Pancreas (tissue), 10 donors: ENCODE data around the gene TTC31. TPM values are rescaled to one million over a fixed set of nuclear protein-coding genes. Genes with fewer than 3 reads are reported as not detected.
"Not testable (repeated sequence)": the region's sequence is repeated elsewhere in the genome, so short reads cannot be mapped to it uniquely, and the experiment has no call there.

Experiments
- ATAC-seq, 4 donors: fragments of 200-7000 bp; cut with Tn5 transposase; one replicate each; pipeline versions ENCODE4 v1.8.0 to v1.9.1; 2020; ENCODE audit warnings: mild to moderate bottlenecking in 4 of 4, moderate library complexity in 4 of 4
- DNase-seq, 6 donors: peaks; one replicate each; pipeline ENCODE4 v3.0.0-alpha.2; 2020
- FAIRE-seq: peaks from 2 replicates; lab custom pipeline; 2012; peaks lifted over from hg19 to GRCh38; lab: Jason Lieb, UNC
- H3K27ac ChIP-seq, 4 donors: fragments of 200-600 bp; sonication (generic); 1 replicate in 3 of 4; 2 replicates in 1 of 4; pipeline versions ENCODE4 v1.5.0 to v1.8.0; 2020
- H3K27me3 ChIP-seq, 4 donors: fragments of 200-600 bp; one replicate each; pipeline ENCODE4 v1.8.0; 2021
- H3K36me3 ChIP-seq, 3 donors: fragments of 200-600 bp; sonication (generic) in 1 of 3; one replicate each; pipeline versions ENCODE4 v1.5.0 to v1.8.0; 2020 to 2021
- H3K4me1 ChIP-seq, 3 donors: fragments of 200-600 bp; one replicate each; pipeline ENCODE4 v1.8.0; 2021
- H3K4me3 ChIP-seq, 4 donors: fragments of 200-600 bp; sonication (generic) in 2 of 4; one replicate each; pipeline versions ENCODE4 v1.5.0 to v1.8.0; 2020 to 2021
- H3K9me3 ChIP-seq, 4 donors: fragments of 200-600 bp; one replicate each; pipeline ENCODE4 v1.8.0; 2021
- WGBS, 2 donors: extraction: QIAGEN DNeasy Blood & Tissue Kit; methylation state at CpG; one replicate each; pipeline ENCODE4 v1.1.7; 2013; 5-methylcytosine and 5-hydroxymethylcytosine counted together
- intact Hi-C, 3 donors: fragments of 100-400 bp; cut with DNase I; formaldehyde crosslinking; loops; one replicate each; pipeline versions ENCODE4 v1.11.1 to v1.14.2; 2022
- polyA plus RNA-seq, 2 donors: library from polyadenylated mRNA; stranded (reverse); fragments of 200-250 nt; gene quantifications; one replicate each; pipeline ENCODE4 v1.2.3, GENCODE V29; 2013
- total RNA-seq, 6 donors: library from RNA; stranded (reverse); fragmentation: NEBNext Ultra II Directional in 4 of 6; extraction: Animal tissue kit (Norgen Biotek cat#: 25700) in 4 of 6; gene quantifications; one replicate each; pipeline versions ENCODE4 v1.2.1 to v1.2.4, GENCODE V29; 2021 to 2023
- TF ChIP-seq, protein P1 (sequence below), 4 donors: fragments of 200-600 bp; sonication (generic) in 3 of 4; IDR thresholded peaks; one replicate each; pipeline versions ENCODE4 v1.5.0 to v1.8.0; 2021; ENCODE audit warnings: antibody characterized with exemption in 4 of 4
- donor health status: healthy with polysubstance abuse.
- donor health status: DM: no; HTN: no; CAD: no; lungs with moderate emphysema.
- donor health status: DM: no; HTN: no; CAD: no.
- donor health status: control.
- donor health status: control.
- donor health status: Bipolar disorder and iron deficiency.
- donor health status: DM: yes; HTN: yes; CAD: no.
- donor health status: DM: no; HTN: no; CAD: no.
- donor health status: DM: no; HTN: no; CAD: no.
- donor health status: DM: yes; HTN: yes; CAD: no.

Gene TTC31
- total and polyA plus RNA-seq, 8 donors: 10.1 to 21.2 (median 12.1) TPM

DNA sequence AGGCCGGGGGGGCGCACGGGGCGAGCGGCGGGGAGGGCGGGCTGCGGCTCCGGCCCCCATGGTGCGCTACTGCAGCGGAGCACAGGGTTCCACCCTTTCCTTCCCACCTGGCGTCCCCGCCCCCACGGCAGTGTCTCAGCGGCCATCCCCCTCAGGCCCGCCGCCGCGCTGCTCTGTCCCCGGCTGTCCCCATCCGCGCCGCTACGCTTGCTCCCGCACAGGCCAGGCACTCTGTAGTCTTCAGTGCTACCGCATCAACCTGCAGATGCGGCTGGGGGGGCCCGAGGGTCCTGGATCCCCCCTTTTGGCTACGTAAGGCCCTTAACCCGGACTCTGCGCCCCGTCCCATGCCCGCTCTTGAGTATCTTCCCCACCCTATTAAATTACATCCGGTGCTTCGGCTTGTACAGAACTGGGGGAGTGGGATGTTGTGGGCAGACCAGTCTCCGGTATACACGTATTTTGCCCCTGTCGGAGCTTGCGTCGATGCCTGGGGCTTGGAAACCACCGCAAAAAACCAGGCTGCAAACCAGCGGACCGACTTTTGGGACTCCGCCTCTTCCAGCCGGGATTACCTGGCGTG is 25.2 kb upstream of the TTC31 start:
- H3K4me1 ChIP-seq: peaks cover 14 to 24% (median 16%) of the 10 kb centered on the region in 3 donors
- no peaks in the 10 kb centered on the region for H3K9me3 ChIP-seq
- TF ChIP-seq, protein P1, sequence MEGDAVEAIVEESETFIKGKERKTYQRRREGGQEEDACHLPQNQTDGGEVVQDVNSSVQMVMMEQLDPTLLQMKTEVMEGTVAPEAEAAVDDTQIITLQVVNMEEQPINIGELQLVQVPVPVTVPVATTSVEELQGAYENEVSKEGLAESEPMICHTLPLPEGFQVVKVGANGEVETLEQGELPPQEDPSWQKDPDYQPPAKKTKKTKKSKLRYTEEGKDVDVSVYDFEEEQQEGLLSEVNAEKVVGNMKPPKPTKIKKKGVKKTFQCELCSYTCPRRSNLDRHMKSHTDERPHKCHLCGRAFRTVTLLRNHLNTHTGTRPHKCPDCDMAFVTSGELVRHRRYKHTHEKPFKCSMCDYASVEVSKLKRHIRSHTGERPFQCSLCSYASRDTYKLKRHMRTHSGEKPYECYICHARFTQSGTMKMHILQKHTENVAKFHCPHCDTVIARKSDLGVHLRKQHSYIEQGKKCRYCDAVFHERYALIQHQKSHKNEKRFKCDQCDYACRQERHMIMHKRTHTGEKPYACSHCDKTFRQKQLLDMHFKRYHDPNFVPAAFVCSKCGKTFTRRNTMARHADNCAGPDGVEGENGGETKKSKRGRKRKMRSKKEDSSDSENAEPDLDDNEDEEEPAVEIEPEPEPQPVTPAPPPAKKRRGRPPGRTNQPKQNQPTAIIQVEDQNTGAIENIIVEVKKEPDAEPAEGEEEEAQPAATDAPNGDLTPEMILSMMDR (IDR thresholded peaks at IDR 0.05): no peak
- peaks cover 0 to 5% (median 0%) of the 10 kb centered on the region in 3 donors for H3K36me3 ChIP-seq
- peak overlapping the region; percentile 86 to 99 (median 95) for H3K27ac ChIP-seq
- DNase-seq: peak; percentile 66 to 86 (median 79)
- intact Hi-C loops: no loop called here
- ATAC-seq: peak; percentile 29 to 60 (median 54)
- 0% methylated on average over 33 to 46 of the region's 46 CpGs for WGBS, 2 donors
- peak overlapping the region; percentile 36 to 63 (median 58) for H3K4me3 ChIP-seq
- no peak for FAIRE-seq
- H3K27me3 ChIP-seq: no peaks in the 10 kb centered on the region

DNA sequence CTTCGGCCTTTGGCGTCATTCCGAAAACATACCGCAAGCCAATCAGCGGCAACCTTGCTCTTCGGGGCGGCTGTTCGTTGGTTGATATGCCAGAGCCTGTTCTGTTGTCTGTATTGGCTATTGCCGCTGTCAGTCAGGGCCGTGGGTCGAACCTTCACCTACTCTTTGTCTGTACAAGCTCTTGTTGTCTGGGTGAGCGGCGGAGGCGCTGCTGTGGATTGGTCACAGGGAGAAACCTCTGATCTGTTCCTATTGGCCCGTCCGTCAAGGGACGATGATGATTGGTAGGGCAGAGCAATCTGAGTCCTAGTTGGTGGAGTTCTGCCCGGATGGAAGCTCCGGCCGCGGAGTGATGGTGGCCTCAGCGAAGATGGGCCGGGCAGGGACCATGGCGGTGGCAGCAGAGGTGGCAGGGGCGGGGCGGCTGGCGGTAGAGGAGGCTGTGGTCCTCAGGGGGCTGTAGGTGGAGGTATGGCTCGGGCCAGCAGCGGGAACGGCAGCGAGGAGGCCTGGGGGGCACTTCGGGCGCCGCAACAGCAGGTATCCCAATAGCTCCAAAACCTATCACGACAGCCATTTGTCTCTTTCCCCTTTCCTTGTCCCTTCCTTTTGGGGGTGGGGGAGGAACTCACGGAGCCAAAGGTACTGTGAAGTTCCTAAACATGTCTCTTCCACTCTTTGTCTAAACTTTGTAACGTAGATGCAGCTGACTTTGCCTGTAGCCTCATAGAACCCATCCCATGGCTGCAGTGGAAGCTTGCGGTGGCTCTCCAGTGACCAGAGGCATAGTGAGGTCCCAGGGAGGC is 24.5 kb upstream of the TTC31 start, which contains the start of gene WBP1:
Gene WBP1 (plus strand): TSS at position 307 of the 806 bp plus-strand sequence. CDS start 165 bp downstream, at position 472.
- FAIRE-seq (peak; percentile 97), ATAC-seq (peak; percentile 84 to 92 (median 86)), DNase-seq (peak; percentile 92 to 100 (median 100))
- intact Hi-C loops: no loop called here
- no peaks in the 10 kb centered on the region for H3K27me3 ChIP-seq
- WGBS, 2 donors: 0 to 2% methylated on average over 36 to 38 of the region's 38 CpGs
- H3K4me3 ChIP-seq: peak within 1 kb of the TSS; percentile 59 to 70 (median 65)
- TF ChIP-seq, protein P1 (IDR thresholded peaks at IDR 0.05): no peak
- H3K36me3 ChIP-seq: peaks cover 0 to 9% (median 0%) of the 10 kb centered on the region in 3 donors
- peaks cover 14 to 24% (median 16%) of the 10 kb centered on the region in 3 donors for H3K4me1 ChIP-seq
- no peaks in the 10 kb centered on the region for H3K9me3 ChIP-seq
- H3K27ac ChIP-seq: peak within 1 kb of the TSS; percentile 86 to 99 (median 95)

GRCh38 chr2:74458938-74459363 is 23.9 kb upstream of the TTC31 start:
- ATAC-seq: no peak
- peaks cover 0 to 9% (median 0%) of the 10 kb centered on the region in 3 donors for H3K36me3 ChIP-seq
- peak overlapping the region; percentile 59 to 70 (median 65) for H3K4me3 ChIP-seq
- no peaks in the 10 kb centered on the region for H3K9me3 ChIP-seq
- TF ChIP-seq, protein P1 (IDR thresholded peaks at IDR 0.05): no peak
- DNase-seq: no peak
- H3K27me3 ChIP-seq: no peaks in the 10 kb centered on the region
- intact Hi-C loops: no loop called here
- H3K27ac ChIP-seq: peak overlapping the region; percentile 48 to 74 (median 66)
- 0 to 1% methylated on average over 10 of the region's 10 CpGs for WGBS, 2 donors
- FAIRE-seq: no peak
- H3K4me1 ChIP-seq: peaks cover 14 to 24% (median 17%) of the 10 kb centered on the region in 3 donors

GRCh38 chr2:74459503-74460118 is 23.3 kb upstream of the TTC31 start:
- FAIRE-seq, H3K27ac ChIP-seq, H3K27me3 ChIP-seq, H3K9me3 ChIP-seq, intact Hi-C loops, H3K36me3 ChIP-seq, DNase-seq, ATAC-seq: not testable (repeated sequence)
- H3K4me1 ChIP-seq: peaks cover 14 to 26% (median 22%) of the 10 kb centered on the region in 3 donors
- H3K4me3 ChIP-seq: peak overlapping the region in 2 of 4 donors; percentile 67 to 70
- 60 to 72% methylated on average over 13 of the region's 13 CpGs for WGBS, 2 donors

GRCh38 chr2:74460187-74460586 is 22.7 kb upstream of the TTC31 start:
- DNase-seq, intact Hi-C loops: not testable (repeated sequence)
- 68 to 71% methylated on average over 8 to 10 of the region's 10 CpGs for WGBS, 2 donors

More at GRCh38 chr2:74460187-74460586, 22.7 kb upstream of the TTC31 start:
- H3K9me3 ChIP-seq, H3K4me3 ChIP-seq, H3K27ac ChIP-seq, H3K36me3 ChIP-seq, FAIRE-seq, H3K27me3 ChIP-seq, ATAC-seq: not testable (repeated sequence)
- peaks cover 14 to 26% (median 22%) of the 10 kb centered on the region in 3 donors for H3K4me1 ChIP-seq
